ENCODE measurements around the gene ETFB.
A peak's percentile ranks its signal among the peaks of the same experiment; 100 is the strongest.

Gene ETFB

DNA sequence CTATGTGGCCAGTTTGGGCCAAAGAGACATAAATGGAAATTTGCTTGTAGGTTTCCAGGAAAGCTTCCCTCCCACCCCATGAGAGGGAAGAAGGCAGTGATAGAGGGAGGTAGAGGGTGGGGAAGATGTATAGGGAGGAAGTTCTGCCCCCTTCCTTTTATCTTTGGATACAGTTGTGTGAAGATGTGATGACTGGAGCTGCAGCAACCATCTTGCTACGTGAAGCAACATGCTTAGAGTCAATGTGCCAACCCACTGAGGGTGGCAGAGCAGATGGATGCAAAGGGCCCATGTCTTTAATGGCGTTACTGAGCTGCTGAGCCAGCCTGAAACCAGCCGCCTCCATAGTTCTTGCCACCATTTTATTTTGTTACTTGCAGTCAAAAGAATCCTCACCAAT is 35.0 kb downstream of the ETFB start:
- H3K9ac ChIP-seq, result no peak overlapping the region
- peaks cover 21 to 27% (median 24%) of the 10 kb centered on the region in 11 experiments for H3K27me3 ChIP-seq
- TF ChIP-seq Cebpa-rat (IDR thresholded peaks at IDR 0.05), result no peak
- H3K4me2 ChIP-seq, result no peak overlapping the region
- no peak overlapping the region for H3K27ac ChIP-seq
- peaks cover 8 to 36% (median 15%) of the 10 kb centered on the region in 11 experiments for H3K9me3 ChIP-seq (replicated peaks in 1 of 11)
- no peak overlapping the region for H3K4me3 ChIP-seq
- H4K20me1 ChIP-seq, result no peaks in the 10 kb centered on the region
- peaks cover 0 to 7% (median 0%) of the 10 kb centered on the region in 10 experiments; a peak in 4 of 20 replicates for H3K4me1 ChIP-seq
- peaks cover 4 to 17% (median 7%) of the 10 kb centered on the region in 11 experiments; a peak in 12 of 22 replicates for H3K36me3 ChIP-seq

GRCh38 chr19:51330366-51330765 is 35.8 kb downstream of the ETFB start:
- H3K36me3 ChIP-seq, result peaks cover 4 to 17% (median 7%) of the 10 kb centered on the region in 11 experiments; a peak in 12 of 22 replicates
- no peak overlapping the region for H3K4me3 ChIP-seq
- TF ChIP-seq Cebpa-rat (IDR thresholded peaks at IDR 0.05), result no peak
- H3K9ac ChIP-seq, result no peak overlapping the region
- H4K20me1 ChIP-seq, result no peaks in the 10 kb centered on the region
- H3K9me3 ChIP-seq (replicated peaks in 1 of 11), result peaks cover 8 to 36% (median 15%) of the 10 kb centered on the region in 11 experiments
- no peak overlapping the region for H3K4me2 ChIP-seq
- H3K4me1 ChIP-seq, result peaks cover 0 to 7% (median 0%) of the 10 kb centered on the region in 10 experiments; a peak in 4 of 20 replicates
- H3K27ac ChIP-seq, result no peak overlapping the region
- peaks cover 21 to 35% (median 31%) of the 10 kb centered on the region in 11 experiments for H3K27me3 ChIP-seq

GRCh38 chr19:51329411-51329810 is 36.8 kb downstream of the ETFB start:
- TF ChIP-seq Cebpa-rat (IDR thresholded peaks at IDR 0.05), result no peak
- H3K27me3 ChIP-seq, result peaks cover 21 to 35% (median 31%) of the 10 kb centered on the region in 11 experiments
- H3K27ac ChIP-seq, result no peak overlapping the region

DNA sequence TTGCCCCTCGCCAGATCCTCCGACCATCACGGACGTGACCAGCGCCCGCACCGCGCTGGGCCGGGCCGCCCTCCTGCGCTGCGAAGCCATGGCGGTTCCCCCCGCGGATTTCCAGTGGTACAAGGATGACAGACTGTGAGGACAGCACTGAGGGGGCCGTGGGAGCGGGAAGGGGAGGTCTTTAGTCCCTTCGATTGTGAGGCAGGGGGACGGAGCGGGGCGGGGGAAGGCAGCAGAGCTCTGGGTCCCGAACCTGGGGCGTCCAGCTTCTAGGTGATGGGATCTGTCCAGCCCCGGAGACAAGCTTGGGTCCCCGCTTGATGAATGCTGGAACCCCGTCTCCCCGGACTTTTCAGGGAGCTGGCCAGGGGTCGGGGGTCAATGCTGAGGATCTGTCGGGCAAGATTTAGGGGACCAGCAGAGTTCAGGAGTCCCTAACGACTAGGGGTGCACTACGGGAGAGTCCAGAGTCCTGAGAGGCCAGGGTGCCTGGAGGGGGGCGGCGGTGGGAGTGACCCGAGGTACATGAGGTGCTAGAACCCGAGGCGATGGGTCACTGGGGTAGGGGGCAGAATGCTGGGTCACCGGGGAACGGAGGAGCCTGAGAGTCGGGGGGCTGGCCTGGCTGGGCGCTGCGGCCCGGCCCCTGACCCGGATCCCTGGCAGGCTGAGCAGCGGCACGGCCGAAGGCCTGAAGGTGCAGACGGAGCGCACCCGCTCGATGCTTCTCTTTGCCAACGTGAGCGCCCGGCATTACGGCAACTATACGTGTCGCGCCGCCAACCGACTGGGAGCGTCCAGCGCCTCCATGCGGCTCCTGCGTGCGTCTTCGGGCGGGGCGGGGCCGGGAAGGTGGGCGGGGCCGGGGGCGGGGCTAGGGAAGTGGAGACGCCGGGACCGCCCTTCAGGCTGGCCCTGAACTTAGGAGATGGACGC is 38.9 kb downstream of the ETFB start:
- Histone ChIP-seq H3K27me3 (peaks cover 21 to 35% (median 31%) of the 10 kb centered on the region in 11 experiments), H3K36me3 (peaks cover 4 to 15% (median 7%) of the 10 kb centered on the region in 11 experiments; a peak in 12 of 22 replicates), H4K20me1 (peaks cover 0 to 8% (median 0%) of the 10 kb centered on the region in 11 experiments; a peak in 1 of 22 replicates), H3K4me1 (peaks cover 0 to 17% (median 0%) of the 10 kb centered on the region in 10 experiments; a peak in 5 of 20 replicates), H3K4me3 (no peak overlapping the region; a peak in 1 of 20 replicates), H3K9me3 (replicated peaks in 1 of 11) (peaks cover 8 to 32% (median 15%) of the 10 kb centered on the region in 11 experiments), H3K27ac (no peak overlapping the region), H3K4me2 (peak overlapping the region in 2 of 11 experiments; percentile 3 to 32; a peak in 1 of 22 replicates), H3K9ac (no peak overlapping the region)
- no peak for TF ChIP-seq Cebpa-rat (IDR thresholded peaks at IDR 0.05)

More at GRCh38 chr19:51329411-51329810, 36.8 kb downstream of the ETFB start:
- H3K4me2 ChIP-seq, result no peak overlapping the region
- no peak overlapping the region for H3K9ac ChIP-seq
- peaks cover 0 to 7% (median 0%) of the 10 kb centered on the region in 10 experiments; a peak in 4 of 20 replicates for H3K4me1 ChIP-seq
- H3K36me3 ChIP-seq, result peaks cover 4 to 17% (median 7%) of the 10 kb centered on the region in 11 experiments; a peak in 12 of 22 replicates
- H3K9me3 ChIP-seq (replicated peaks in 1 of 11), result peaks cover 8 to 36% (median 15%) of the 10 kb centered on the region in 11 experiments
- peaks cover 0 to under 1% (median 0%) of the 10 kb centered on the region in 11 experiments; a peak in 1 of 22 replicates for H4K20me1 ChIP-seq
- no peak overlapping the region for H3K4me3 ChIP-seq

DNA sequence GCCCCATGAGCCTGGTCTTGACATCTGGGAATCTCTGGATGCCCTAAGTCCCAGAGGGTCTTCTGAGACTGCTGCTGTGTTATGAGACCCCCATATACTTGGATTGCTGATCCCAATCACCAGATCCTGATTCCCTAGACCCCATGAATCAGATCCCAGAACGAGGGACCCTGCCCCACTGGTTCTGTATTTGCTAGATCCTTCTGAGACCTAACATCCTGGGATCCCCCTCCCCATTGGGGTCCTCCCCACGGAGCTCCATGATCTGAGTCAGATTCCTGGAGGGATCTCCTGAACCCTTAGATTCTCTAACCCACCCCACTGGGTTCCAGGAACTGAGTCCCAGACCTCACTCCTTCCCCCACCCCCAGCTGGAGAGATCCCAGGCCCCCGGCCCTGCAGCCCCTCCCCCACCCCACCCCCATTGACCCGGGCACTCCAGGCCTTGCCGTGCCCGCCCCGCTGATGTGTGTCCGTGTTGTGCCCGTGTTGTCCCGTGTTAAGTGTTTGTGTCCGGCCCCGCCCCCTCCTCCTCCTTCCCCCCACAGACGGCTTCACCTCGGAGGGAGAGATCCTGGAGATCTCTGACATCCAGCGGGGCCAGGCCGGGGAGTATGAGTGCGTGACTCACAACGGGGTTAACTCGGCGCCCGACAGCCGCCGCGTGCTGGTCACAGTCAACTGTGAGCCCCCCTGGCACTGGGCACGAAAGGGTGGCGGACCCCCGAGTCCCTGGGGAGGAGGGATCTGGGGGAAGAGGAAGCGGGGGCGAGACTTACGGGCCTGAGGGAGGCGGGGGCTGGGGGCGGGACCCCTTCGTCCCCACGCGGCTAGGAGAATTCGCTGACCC is 39.7 kb downstream of the ETFB start:
- Histone ChIP-seq H3K27ac (no peak overlapping the region), H3K36me3 (peaks cover 4 to 11% (median 5%) of the 10 kb centered on the region in 11 experiments; a peak in 12 of 22 replicates), H3K27me3 (peaks cover 21 to 35% (median 31%) of the 10 kb centered on the region in 11 experiments), H3K4me1 (peaks cover 0 to 17% (median 0%) of the 10 kb centered on the region in 10 experiments; a peak in 5 of 20 replicates), H3K9ac (no peak overlapping the region), H3K4me3 (no peak overlapping the region), H3K4me2 (0 out of 22 replicates have a peak overlapping the region, but pooled peaks of 1 of the 11 experiments have one; percentile 3), H3K9me3 (replicated peaks in 1 of 11) (peaks cover 6 to 27% (median 12%) of the 10 kb centered on the region in 11 experiments), H4K20me1 (peaks cover 0 to 8% (median 0%) of the 10 kb centered on the region in 11 experiments; a peak in 1 of 22 replicates)
- no peak for TF ChIP-seq Cebpa-rat (IDR thresholded peaks at IDR 0.05)

- TF ChIP-seq Cebpa-rat (IDR thresholded peaks at IDR 0.05), result no peak
- Histone ChIP-seq H4K20me1 (peaks cover 0 to 8% (median 0%) of the 10 kb centered on the region in 11 experiments; a peak in 2 of 22 replicates), H3K27ac (no peak overlapping the region), H3K9ac (no peak overlapping the region), H3K4me2 (no peak overlapping the region), H3K4me3 (no peak overlapping the region), H3K9me3 (replicated peaks in 1 of 11) (peaks cover 0 to 16% (median 4%) of the 10 kb centered on the region in 11 experiments; a peak in 12 of 22 replicates), H3K36me3 (0 out of 22 replicates have a peak, but pooled peaks cover 0 to 2% (median 0%) of the 10 kb centered on the region in 11 experiments), H3K27me3 (peaks cover 21 to 35% (median 31%) of the 10 kb centered on the region in 11 experiments), H3K4me1 (peaks cover 0 to 17% (median 0%) of the 10 kb centered on the region in 10 experiments; a peak in 5 of 20 replicates)
These were observed 40.8 kb downstream of the ETFB start for GRCh38 chr19:51325161-51325976.

DNA sequence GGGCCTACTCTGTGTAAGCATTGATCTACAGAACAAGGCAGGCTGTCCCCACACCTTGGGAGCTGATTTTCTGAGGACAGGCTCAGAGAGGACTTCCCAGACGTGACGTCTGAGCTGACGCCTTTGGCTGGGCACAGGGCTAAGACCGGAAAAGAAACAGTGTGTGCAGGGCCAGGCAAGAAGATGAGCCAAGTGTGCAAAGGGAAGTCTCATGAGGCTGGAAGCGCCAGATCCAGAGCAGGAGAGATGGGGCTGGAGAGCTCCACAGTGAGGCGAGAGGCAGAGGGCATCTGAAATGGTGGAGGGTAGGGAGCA is 42.1 kb downstream of the ETFB start:
- Histone ChIP-seq H3K4me1 (peaks cover 0 to 17% (median 0%) of the 10 kb centered on the region in 10 experiments; a peak in 5 of 20 replicates), H3K9ac (no peak overlapping the region), H3K4me2 (no peak overlapping the region; a peak in 1 of 22 replicates), H3K36me3 (no peaks in the 10 kb centered on the region), H3K4me3 (no peak overlapping the region), H3K9me3 (replicated peaks in 1 of 11) (peaks cover 0 to 15% (median 4%) of the 10 kb centered on the region in 11 experiments; a peak in 8 of 22 replicates), H4K20me1 (peaks cover 0 to 18% (median 0%) of the 10 kb centered on the region in 11 experiments; a peak in 2 of 22 replicates), H3K27me3 (peaks cover 21 to 35% (median 31%) of the 10 kb centered on the region in 11 experiments), H3K27ac (no peak overlapping the region)
- no peak for TF ChIP-seq Cebpa-rat (IDR thresholded peaks at IDR 0.05)
